GM18907 (cell line): ENCODE data around the gene CYP11A1.

Source experiments
- ATAC-seq: cut with Tn5 transposase; IDR thresholded peaks from one replicate; pipeline ENCODE4 v1.9.1; 2021; ENCODE audit warnings: mild to moderate bottlenecking, moderate library complexity; ENCODE audit not compliant: unreplicated experiment

Gene CYP11A1

GRCh38 chr15:74389241-74390048, 22.0 kb upstream of the CYP11A1 start:
- ATAC-seq: no peak

DNA sequence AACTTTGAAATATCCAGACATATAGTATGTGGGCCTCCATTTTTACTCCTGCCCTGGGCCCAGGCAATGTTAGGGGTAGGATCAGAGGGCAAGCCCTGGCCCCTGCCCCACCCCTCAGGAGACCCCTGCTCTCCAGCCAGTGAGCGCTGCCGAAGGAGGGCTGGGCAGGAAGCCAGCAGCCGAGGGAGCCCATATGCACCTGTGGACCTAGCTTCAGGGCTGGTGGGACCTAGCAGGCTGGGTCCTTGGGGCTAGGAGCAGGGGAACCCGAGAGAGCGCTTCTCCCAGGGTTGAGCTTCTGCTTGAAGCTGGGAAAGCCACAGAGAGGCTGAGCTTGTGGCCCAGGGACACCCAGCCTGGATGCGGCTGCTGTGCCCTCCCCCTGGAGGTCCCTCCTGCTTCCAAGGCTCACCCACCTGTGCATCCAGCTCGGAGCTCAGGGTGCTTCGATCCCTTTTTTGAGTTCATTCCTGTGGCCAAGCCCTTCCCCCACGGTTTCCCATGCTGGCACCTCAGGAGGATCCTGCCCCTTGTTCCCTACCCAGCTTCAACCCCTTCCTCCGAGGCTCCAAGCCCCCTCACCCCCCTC, 21.0 kb upstream of the CYP11A1 start:
- no peak for ATAC-seq

- no peak for ATAC-seq
These were observed 20.3 kb upstream of the CYP11A1 start for GRCh38 chr15:74387621-74388362.

GRCh38 chr15:74387141-74387541, 19.7 kb upstream of the CYP11A1 start:
- ATAC-seq: no peak

- ATAC-seq: no peak
These were observed 19.2 kb upstream of the CYP11A1 start for GRCh38 chr15:74386496-74387140.

GRCh38 chr15:74385733-74386132, 18.3 kb upstream of the CYP11A1 start:
- ATAC-seq: no peak

GRCh38 chr15:74384881-74385643, 17.6 kb upstream of the CYP11A1 start:
- peak; percentile 63 for ATAC-seq

GRCh38 chr15:74384566-74384880, 17.1 kb upstream of the CYP11A1 start:
- ATAC-seq: peak; percentile 2

- ATAC-seq: peak; percentile 42
These were observed 16.5 kb upstream of the CYP11A1 start for GRCh38 chr15:74383695-74384565.

- ATAC-seq: peak; percentile 22
These were observed 15.8 kb upstream of the CYP11A1 start for GRCh38 chr15:74383286-74383685.

GRCh38 chr15:74382004-74382816, 14.8 kb upstream of the CYP11A1 start:
- ATAC-seq: no peak

GRCh38 chr15:74381481-74381880, 14.0 kb upstream of the CYP11A1 start:
- ATAC-seq: no peak

- ATAC-seq: no peak
These were observed 13.7 kb upstream of the CYP11A1 start for GRCh38 chr15:74381190-74381453.

DNA sequence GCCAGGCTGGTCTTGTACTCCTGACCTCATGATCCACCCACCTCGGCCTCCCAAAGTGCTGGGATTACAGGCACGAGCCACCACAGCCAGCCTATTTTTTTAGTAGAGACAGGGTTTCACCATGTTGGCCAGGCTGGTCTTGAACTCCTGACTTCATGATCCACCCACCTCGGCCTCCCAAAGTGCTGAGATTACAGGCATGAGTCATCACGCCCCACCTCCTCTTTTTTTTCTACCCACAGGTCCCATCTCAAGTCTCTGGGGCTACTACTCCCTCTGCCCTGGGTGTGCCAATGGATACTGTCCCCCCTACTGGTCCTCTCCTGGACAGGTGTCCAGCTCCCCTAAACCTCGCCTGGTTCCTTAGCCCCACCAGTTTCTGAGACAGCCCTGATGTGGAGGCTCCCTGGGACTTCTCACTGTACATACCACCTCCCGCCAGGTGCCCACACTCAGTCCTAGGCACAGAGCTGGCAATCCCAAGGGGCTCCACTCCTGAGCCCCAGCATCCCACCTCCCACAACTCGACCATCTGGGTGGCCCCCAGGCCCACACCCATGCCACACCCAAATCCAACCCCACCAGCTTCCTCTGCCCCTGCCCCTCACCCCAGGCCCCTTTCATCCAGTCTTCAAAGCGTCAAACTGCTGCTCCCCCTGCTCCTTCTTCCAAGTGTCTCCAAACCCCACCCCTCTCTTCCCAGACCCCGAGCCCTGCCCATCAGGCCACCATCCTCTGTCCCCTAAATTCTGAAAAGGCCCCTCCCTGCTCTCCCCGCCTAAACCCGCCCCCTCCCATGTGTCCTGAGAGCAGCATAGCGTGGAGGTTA, 13.1 kb upstream of the CYP11A1 start:
- no peak for ATAC-seq

GRCh38 chr15:74378848-74379247, 11.4 kb upstream of the CYP11A1 start:
- ATAC-seq: no peak

DNA sequence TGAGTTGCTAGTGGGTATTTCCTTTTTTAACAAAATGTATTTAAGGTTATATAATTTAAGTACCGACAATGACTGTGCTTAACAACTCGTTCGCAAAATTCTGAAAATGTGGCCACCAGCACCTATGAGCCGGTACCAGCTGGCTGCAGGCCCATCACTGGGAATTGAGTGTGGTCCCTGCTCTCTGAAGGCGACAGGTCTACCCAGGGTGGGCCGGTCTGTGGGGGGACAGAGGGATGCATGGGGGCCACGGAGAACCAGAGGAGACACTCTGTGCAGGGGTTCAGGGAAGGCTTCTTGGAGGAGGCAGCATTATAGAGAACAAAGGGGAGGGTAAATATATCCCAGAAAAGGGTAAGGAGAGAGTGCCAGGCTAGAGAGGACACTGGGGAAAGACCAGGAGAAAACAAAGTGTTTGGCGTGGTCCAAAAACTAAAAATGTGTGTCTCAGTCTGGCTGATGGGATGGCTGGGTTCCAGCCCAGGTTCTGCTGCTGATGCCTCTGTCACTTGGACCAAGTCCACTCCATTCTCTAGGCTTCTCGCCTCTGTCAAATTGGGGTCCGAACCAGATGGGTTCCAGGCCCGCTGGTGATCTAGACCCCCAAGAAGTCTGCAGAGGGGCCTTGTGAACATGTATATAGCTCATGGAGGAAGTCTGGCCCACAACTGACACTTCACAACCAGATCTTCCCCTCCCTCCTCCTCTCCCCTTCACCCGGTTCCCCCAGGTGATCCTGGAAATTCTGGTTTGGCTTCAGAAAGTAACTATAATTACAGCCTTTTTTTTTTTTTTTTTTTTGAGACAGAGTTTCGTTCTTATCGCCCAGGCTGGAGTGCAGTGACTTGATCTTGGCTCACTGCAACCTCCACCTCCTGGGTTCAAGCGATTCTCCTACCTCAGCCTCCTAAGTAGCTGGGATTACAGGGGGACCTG, 10.7 kb upstream of the CYP11A1 start:
- ATAC-seq: no peak

GRCh38 chr15:74376825-74377581, 9.6 kb upstream of the CYP11A1 start:
- ATAC-seq: no peak
